CMK (cell line): ENCODE data around the gene CBL.

Source experiments
- DNase-seq: peaks from one replicate; pipeline ENCODE4 v3.0.0-alpha.2; 2010; ENCODE audit warnings: low read depth

The CBL gene

DNA sequence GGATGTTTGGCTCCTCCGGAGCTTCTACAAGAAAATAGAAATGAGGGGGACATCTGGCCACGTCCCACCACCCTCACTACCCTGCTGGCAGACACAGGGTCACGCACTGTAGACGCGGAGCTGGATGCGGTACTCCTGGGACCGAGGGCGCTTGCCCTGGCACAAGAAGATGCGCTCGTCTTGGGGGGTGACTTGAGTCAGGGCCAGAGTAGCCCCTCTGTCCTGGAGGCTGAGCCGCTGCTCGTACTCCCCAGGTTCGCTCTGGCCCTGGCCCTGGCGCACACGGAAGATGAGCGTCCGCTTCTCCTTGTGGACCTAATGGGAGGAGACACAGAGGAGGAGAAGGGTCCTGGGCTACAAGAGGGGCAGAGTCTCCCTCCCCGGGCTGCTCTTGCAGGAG is 108.6 kb downstream of the CBL start:
- DNase-seq: no peak

DNA sequence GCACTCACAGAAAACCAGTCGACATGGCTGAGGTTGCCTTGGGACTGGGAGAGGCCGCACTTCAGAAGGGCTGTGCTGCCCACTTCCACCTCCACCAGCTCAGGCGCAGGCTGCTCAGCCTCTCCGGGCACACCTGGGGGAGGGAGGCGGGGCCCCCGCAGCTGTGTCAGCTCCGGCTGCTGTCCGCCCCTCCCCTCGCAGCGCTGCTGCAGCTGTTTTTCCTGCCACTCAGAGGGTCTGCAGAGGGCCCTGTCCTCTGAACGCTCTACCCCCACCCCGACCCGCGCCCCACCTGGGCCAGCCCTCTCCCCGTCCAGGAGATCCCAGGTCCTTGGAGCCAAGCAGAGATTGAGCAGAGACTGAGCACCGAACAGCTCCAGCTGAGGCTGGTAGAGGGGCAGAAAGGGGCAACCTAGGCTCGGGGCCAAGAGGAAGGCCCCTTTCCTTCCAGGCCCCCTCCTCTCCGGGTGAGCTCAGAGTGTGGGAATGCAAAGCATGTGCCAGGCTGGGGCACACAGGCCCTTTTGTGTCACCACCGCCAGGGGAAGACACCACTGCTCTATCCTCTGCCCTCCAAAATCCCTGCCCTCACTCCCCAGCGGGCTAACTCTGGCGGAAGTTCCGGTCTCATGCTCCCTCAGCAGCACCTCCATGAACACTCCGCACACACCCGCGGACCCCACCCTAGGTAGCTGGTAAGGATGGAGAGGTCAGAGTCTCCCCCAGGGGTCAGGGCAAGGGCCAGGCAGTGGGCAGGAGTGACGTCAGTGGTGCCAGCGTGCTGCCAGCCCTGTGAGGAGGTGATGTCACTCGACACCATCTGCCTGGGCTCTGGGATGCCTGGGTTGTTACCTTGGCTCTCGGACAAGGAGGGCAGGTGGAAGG is 109.2 kb downstream of the CBL start:
- no peak for DNase-seq

DNA sequence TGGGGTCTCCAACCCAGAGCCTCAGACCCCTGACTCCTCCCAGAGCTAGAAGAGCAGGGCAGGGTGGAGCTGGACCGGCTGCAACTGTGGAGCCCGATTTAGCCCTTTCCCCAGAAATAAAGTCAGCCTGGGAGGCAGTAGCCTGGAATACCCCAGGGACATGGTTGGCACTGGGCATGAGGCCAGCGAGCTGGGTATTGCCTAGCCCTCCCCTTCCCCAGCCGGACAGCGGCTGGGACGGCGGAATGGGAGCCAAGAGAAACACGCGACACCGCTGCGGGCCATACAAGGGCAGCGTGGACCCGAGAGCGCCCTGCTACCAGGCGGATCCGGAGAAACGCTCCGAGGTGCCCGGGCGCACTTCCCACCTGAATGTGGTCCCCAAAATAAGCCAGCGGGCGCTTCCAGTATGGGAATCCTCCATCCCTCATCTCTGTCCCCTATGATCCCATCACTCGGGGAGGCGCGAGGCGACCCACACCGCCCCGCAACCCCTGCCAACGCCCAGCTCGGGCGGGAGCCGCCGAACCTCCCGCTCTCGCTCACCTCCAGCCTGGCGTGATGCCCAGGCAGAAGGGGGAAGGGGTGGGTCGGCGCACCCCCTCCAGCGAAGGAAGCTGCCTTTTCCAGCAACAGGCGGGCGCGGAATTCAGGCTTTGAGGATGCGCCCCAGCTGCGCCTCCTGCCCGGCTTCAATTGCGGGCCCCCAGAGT is 110.0 kb downstream of the CBL start:
- DNase-seq: no peak

DNA sequence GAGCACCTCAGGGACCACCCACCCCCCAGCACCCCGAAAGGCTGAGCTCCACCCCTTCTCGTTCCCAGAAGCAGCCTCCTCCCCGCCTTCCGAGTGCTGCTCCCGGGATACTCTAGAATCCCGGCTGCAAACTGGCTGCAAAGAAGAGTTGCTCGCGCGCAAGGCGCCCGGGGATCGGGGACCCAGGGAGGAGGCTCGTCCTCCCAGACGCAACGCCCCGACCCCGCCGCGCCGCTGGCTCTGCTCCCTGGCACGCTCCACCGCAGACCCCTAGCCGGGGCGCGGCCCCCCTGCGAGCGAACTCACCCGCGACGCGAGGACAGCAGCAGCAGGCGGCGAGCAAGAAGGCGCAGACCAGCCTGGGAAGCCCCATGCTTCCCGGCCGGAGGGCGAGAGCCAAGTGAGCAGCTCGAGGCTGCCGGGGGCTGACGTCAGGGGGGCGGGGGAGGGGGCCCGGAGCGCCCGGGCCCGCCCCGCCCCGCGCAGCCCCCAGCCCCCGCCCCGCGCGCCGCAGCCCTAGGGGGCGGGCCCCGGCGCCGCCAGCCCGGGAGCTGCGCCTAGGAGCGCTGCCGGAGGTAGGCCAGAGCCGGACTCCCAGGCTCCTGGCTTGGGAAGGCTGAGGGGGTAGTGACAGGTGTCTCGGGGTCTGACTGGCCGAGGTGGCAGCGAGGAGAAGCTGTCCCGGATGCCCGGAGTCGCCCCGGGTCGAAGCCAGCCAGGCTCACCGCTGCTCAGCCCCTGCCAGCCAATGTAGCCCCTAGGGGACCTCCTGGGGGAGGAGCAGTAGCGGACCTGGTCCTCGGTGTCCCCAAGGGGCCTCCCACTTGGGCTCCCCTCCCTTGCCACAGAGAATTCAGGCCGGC is 110.8 kb downstream of the CBL start, which contains the start of gene MCAM:
TSS of gene MCAM (minus strand) at position 402 of the 863 bp plus-strand sequence. CDS start at position 373, 29 bp downstream.
- no peak for DNase-seq

DNA sequence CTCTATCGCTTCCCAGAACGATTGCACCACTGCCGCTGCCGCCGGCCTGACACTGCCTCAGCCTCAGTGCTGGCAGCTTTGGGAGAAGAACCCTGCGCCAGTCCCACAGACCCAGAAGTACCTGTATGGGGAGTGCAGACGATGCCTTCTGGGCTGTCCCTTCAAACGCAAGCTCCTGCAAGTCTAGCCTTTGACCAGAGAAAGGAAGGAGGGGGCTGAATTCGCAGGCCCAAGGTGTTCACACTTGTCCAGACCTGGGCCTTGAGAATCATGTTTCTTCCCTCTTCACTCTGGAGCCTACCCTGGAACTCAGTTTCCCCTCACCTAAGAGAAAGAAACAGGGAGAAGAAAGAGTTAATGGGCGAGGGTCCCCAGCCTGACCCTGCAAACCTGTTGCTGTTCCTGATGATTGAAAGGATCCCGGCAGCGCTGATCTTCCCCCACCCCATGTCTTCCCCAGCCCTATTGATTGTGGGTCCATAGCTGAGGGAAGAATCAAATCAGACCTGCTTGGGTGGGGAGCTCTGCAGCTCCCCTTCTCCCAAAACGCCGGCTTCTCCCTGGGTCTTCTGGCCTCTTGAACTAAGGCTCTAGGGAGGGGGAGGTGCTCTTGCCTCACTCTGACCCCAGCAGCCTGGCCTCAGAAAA is 111.6 kb downstream of the CBL start:
- DNase-seq: no peak

DNA sequence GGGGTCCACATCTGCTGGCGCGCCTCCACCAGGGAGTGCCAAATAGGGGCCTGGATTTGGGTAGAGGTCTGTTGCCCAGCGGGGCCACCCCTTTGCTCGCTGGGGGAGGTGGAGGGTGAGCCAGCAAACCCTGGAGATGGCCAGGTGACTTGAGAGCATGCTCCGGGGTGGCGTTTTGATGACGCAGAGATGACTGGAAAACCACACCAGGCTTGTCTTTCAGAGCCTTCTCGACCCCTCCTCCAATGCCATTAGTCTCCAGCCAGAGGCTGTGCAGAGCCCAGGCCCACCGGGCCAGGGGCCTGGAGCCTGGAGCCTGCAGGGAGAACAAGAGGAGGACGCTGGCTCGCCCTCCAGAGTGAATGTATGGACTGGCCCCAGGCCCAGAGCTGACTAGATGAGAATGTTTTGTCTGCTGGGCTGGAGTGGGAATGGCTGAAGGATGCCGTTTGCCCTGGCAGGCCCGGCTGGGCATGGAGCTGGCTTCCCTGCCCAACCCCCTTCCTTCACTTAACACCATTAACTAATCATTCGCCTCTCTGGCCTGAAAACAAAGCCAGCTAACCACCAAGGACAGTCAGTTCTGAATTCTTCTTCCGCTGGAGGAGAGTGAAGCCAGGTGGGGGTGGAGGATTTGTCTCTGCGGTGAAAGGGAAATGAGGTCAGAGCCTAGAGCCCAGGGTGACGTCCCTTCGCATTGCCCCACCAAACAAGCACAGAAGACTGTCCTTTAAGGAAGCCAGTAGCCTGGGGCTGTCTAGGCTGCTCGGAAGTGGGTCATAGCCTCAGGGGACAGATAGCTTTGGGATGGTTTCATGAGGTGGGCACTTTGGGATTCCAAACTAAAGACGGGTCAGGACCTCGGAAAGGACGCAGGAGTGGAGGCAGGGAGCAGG is 112.3 kb downstream of the CBL start:
- no peak for DNase-seq

DNA sequence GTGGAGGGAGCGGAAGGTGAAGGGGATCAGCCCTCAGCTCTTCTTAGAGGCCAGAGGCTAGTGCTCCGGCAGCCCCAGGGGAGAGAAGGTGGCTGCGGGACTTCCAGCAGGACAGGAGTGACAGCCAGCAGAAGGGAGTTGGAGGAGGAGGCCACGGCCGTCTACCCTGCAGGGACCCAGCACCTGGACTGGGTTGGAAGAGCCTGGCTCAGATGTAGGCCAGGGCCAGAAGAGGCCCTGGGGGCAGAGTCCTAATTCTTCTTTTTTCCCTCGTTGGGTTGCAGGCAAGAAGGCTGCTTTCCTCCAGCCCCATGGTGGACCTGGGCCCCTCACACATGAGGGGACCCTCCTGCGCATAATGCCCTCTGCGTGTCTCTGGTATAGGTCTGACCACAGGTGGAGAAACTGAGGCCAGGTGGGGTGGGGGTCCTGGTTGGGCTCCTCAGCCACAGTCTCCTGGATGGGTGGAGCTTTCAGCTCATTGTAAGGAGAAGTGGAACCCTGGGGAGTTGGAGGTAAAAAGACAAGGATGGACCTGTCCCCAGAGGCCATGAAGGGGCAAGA is 113.1 kb downstream of the CBL start:
- DNase-seq: no peak

DNA sequence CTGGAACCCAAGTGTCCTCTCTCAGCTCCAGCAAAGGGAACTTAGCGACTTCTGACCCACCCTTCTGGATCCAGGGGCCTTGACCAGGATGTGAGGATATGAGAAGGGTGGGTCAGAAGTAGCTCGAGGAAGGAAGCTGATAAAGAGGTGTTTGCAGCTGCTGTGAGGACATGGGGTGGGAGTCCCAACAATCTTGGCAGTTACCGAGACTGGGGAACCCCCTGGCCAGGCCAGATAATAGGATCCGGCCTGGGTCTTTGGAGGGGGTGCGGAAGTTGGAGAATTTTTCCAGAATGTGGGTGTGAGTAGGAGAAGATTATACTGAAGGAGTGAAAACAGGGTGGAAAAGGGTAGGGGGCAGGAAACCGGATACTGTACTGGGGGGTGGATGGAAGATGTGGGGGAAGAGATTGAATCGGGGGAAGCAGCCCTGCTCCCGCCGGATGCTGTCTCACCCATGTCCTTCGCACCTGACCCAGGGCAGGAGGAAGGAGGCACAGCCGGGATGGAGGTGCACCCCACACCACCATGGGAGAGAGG is 113.6 kb downstream of the CBL start:
- DNase-seq: no peak

DNA sequence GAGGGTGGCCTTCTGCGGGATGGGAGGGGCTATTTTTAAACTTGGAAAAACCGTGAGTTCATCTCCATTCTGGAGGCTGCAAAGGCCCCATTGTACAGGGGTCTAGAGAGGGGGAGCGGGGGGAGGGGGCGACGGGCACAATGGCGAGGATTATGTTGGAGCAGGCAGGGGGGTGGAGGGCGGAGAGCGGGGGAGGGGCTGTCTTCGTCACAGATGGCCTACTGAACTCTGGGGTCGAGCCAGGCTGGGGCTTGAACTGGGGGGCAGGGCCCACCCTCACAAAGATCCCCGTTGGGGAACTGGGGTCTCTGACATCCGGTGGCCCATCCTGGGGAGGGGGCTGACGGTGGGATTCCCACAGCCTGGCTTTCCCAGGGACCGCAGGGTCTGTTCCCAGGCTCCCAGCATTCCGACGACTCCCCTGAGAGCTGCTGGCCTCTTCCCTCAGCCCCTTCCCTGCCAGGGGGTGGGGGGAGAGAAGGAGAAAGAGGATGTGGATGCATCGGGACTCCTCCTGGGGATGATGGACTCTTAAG is 114.2 kb downstream of the CBL start:
- no peak for DNase-seq

DNA sequence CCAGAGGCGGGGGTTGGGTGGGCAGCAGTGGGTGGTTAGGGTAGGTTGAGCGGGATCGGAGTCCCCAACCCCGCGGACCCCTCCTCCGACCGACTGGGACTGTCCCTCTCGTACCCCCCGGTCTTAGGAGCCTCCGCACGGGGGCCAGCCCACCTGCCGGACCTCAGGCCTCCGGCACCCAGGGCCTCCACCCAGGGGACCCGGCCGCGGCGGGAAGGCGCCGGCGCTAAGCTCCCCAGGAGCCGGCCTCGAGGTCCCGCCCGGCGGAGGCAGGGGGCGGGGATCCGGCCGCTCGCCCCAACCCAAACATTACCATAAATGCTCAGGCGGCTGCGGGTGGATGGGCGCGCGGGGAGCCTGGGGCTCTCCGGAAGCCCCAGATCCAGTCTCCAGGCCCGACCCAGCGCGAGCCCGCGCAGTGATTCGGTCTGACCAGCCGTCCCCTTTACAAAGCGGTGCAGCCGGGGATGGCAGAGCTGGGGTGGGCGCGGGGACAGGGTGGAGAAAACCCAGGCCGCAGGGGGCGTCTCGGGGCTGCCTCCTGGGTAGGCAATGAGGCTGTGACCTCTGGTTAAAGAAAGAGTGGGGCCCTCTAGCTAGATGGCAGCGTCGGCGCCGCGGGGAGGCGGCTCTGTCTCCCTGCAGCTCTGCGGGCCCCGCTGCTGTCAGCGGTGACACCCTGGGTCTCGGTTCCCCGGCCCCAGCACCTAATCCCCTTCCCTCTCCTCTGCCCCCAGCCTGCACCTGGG is 114.8 kb downstream of the CBL start:
- no peak for DNase-seq

DNA sequence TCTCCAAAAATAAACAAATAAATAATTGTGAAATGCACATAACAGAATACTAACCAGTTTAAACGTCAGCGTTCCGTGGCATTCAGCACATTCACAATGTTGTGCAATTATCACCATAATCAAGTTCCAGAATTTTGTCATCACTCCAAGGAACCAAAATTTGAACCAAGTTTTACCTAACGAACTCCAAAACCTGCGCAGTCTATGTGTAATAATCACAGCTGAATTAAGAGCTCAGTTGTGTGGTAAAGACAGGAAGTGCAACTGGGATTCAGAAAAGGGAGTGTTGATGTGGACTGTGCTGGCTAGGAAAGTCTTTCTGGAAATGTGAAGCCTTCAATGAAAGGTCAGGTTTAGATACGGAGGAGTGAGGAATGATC is 116.2 kb downstream of the CBL start:
- DNase-seq: no peak

DNA sequence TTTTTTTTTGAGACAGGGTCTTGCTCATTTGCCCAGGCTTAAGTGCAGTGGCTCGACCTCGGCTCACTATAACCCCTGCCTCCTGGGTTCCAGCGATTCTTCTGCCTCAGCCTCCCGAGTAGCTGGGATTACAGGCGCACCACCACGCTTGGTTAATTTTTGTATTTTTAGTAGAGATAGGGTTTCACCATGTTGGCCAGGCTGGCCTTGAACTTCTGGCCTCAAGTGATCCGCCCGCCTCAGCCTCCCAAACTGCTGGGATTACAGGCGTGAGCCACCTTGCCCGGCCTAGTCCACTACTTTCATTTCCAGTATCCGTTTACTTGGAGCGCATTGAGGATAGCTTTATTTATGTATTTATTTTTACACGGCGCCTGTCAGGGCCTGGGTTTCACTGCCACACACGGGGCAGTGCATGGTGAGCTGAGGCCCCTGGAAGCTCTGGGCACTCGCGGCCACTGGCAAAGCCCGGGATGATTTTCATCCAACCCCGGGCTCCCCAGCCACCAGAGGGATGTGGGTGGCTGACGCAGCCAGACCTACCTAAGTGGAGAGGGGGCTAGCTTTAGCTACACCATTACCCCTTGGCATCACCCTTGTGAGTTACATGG is 116.9 kb downstream of the CBL start:
- DNase-seq: no peak

DNA sequence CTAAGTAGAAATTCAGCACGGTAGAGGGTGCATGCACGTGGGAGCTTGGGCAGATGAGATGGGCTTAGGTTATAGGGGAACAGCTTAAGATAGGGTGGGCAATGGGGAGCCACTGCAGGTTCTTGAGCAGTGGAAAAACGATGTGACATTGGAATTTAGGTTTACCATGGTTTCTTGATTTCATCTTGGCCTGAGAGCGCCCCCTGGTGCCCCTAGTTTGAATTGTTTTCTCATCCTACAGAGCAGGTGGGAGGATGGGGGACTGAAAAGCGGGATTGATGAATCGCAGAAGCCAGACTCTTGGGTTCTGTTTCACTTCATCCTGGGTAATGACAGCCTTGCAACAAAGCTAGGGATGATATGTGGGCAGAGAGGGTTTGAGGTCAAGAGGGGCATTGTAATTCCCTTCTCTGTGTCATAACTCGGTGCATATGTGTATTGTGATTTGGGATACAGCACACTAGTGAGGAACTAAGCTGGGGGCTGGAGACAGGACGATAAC is 117.4 kb downstream of the CBL start:
- no peak for DNase-seq

DNA sequence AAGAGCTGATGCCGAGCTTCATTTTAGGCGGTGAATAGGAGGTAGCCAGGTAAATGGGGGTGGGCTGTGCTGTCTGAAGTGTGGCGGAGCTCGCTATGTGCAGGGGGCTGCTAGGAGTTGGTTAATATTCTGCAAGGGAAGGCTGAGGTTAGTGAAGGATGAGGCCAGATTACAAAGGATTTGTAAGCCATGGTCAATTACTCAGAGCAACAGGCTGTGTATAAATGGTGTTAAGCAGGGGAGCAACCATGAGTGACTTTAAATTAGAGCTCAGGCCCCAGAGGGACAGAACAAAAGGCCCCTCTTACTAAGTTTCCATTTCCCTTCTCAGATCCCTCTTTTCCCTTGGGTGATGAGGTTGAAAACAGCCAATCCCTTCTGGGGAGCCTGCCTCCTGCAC is 118.0 kb downstream of the CBL start:
- no peak for DNase-seq

DNA sequence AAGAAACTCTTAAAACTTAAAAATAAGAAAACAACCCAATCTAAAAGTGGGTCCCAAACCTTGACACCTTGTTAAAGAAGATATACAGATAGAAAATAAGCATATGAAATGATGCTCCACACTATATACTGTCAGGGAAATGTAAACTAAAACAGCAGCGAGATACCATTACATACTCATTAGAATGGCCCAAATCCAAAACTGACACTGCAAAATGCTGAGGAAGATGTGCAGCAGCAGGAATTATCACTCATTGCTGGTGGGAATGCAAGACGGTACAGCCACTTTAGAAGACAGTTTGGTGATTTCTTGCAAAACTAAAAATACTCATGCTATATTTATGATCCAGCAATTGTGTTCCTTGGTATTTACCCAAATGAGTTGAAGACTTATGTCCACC is 123.2 kb downstream of the CBL start:
- no peak for DNase-seq

DNA sequence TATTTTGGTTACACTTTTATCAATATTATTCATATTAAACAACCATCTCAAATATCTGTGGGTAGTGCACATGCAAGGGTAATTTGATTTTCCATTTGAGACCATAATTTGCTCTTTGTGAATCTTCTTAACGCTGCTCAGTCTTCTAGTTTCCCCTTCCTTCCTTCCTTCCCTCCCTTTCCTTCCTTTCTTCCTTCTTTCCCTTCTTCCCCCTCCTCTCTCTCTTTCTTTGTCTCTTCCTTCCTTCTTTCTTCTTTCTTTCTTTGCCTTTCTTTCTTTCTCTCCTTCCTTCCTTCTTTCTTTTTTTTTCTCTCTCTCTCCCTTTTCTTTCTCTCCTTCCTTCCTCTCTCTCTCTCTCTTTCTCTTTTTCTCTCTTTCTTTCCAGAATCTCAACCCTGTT is 124.1 kb downstream of the CBL start:
- DNase-seq: no peak

DNA sequence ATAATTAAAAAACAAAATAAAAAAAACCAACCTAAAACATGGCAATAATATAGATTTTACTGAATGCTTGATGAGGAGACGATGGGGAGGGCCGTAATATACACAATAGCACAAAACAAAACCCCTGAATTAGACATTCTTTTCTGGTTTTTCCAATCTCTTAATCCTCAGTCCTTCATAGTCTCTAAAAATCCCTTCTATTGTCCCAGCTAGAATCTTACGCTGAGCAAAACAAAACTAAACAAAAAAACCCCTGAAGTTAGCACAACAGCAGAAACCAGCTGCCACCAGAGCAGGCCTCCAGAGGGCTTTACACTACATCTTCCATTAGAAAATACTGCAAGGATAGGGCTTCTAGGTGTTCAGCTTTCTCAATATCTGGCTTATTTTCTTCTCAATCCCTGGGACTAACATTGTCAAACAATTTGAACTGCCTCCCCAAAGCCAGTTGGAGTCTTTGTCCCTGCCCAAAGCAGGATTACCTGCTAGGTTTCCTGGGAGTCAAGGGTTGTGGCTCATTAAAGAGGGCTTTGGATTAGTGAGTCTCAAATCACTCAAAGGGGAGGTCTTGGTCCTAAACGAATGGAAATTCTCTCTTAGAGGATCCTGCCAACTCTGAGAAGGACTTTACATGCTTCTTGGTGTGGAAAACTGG is 126.1 kb downstream of the CBL start:
- no peak for DNase-seq
